GM12874 (cell line): ENCODE measurements around the gene KLHL8.

Experiments
- TF ChIP-seq, protein P1 (sequence below): IDR thresholded peaks from 2 replicates; pipeline ENCODE4 v1.5.1; 2011; ENCODE audit warnings: low read depth, mild to moderate bottlenecking, control low read depth, low read length, moderate library complexity; ENCODE audit not compliant: insufficient read depth

Gene KLHL8

GRCh38 chr4:87112063-87112462 is 108.4 kb downstream of the KLHL8 start:
- TF ChIP-seq, protein P1, sequence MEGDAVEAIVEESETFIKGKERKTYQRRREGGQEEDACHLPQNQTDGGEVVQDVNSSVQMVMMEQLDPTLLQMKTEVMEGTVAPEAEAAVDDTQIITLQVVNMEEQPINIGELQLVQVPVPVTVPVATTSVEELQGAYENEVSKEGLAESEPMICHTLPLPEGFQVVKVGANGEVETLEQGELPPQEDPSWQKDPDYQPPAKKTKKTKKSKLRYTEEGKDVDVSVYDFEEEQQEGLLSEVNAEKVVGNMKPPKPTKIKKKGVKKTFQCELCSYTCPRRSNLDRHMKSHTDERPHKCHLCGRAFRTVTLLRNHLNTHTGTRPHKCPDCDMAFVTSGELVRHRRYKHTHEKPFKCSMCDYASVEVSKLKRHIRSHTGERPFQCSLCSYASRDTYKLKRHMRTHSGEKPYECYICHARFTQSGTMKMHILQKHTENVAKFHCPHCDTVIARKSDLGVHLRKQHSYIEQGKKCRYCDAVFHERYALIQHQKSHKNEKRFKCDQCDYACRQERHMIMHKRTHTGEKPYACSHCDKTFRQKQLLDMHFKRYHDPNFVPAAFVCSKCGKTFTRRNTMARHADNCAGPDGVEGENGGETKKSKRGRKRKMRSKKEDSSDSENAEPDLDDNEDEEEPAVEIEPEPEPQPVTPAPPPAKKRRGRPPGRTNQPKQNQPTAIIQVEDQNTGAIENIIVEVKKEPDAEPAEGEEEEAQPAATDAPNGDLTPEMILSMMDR: no peak
